Measurements from ENCODE around the gene TAS2R46.
A peak's percentile ranks its signal among the peaks of the same experiment; 100 is the strongest.
"Not testable (repeated sequence)": the region's sequence is repeated elsewhere in the genome, so short reads cannot be mapped to it uniquely, and the experiment has no call there.

TAS2R46 gene

GRCh38 chr12:11039171-11039570 is 22.9 kb downstream of the TAS2R46 start:
- no peak overlapping the region for H3K4me3 ChIP-seq (ENCODE audit: control insufficient read depth, low read depth, low read length)
- DNase-seq (ENCODE audit: low read depth), result no peak
- no peak for TF ChIP-seq CTCF (conservative IDR thresholded peaks at IDR 0.05; ENCODE audit: control insufficient read depth, insufficient read depth, low read depth, low read length)

- not testable (repeated sequence) for DNase-seq (ENCODE audit: low read depth); H3K4me3 ChIP-seq (ENCODE audit: control insufficient read depth, low read depth, low read length)
These were observed 28.1 kb downstream of the TAS2R46 start for GRCh38 chr12:11033959-11034358.

- no peak for DNase-seq (ENCODE audit: low read depth)
- H3K4me3 ChIP-seq (ENCODE audit: control insufficient read depth, low read depth, low read length), result no peak within 1 kb of the TSS
- TF ChIP-seq CTCF (conservative IDR thresholded peaks at IDR 0.05; ENCODE audit: control insufficient read depth, insufficient read depth, low read depth, low read length), result no peak
These were observed 30.8 kb downstream of the TAS2R46 start, which contains the start of gene TAS2R31 for GRCh38 chr12:11031307-11031706. TSS of gene TAS2R31 (minus strand) at chr12:11031407. CDS start at chr12:11031335, 72 bp downstream.

- H3K4me3 ChIP-seq (ENCODE audit: control insufficient read depth, low read depth, low read length), result no peak overlapping the region
- no peak for DNase-seq (ENCODE audit: low read depth)
- peak; percentile 10 for TF ChIP-seq CTCF (conservative IDR thresholded peaks at IDR 0.05; ENCODE audit: control insufficient read depth, insufficient read depth, low read depth, low read length)
These were observed 36.0 kb downstream of the TAS2R46 start for GRCh38 chr12:11026118-11026517.

- no peak for TF ChIP-seq CTCF (conservative IDR thresholded peaks at IDR 0.05; ENCODE audit: control insufficient read depth, insufficient read depth, low read depth, low read length)
- no peak for DNase-seq (ENCODE audit: low read depth)
- H3K4me3 ChIP-seq (ENCODE audit: control insufficient read depth, low read depth, low read length), result no peak overlapping the region
These were observed 38.7 kb downstream of the TAS2R46 start for GRCh38 chr12:11023387-11023786.

GRCh38 chr12:11022520-11022919 is 39.6 kb downstream of the TAS2R46 start, which contains the start of gene TAS2R19:
TSS of gene TAS2R19 (minus strand) at chr12:11022620. CDS start at chr12:11022571, 49 bp downstream.
- H3K4me3 ChIP-seq (ENCODE audit: control insufficient read depth, low read depth, low read length), result no peak within 1 kb of the TSS
- DNase-seq (ENCODE audit: low read depth), result no peak
- TF ChIP-seq CTCF (conservative IDR thresholded peaks at IDR 0.05; ENCODE audit: control insufficient read depth, insufficient read depth, low read depth, low read length), result no peak

GRCh38 chr12:11016937-11017336 is 45.2 kb downstream of the TAS2R46 start:
- DNase-seq (ENCODE audit: low read depth), result no peak

More at GRCh38 chr12:11016937-11017336, 45.2 kb downstream of the TAS2R46 start:
- H3K4me3 ChIP-seq (ENCODE audit: control insufficient read depth, low read depth, low read length), result no peak overlapping the region
- no peak for TF ChIP-seq CTCF (conservative IDR thresholded peaks at IDR 0.05; ENCODE audit: control insufficient read depth, insufficient read depth, low read depth, low read length)
